GM19372 (cell line): ENCODE measurements around the gene PALM.
"Not testable (repeated sequence)": the region's sequence is repeated elsewhere in the genome, so short reads cannot be mapped to it uniquely, and the experiment has no call there.

ENCODE experiments used
- ATAC-seq: cut with Tn5 transposase; IDR thresholded peaks from one replicate; pipeline ENCODE4 v1.9.1; 2021; ENCODE audit warnings: mild to moderate bottlenecking, low read depth, moderate library complexity; ENCODE audit not compliant: unreplicated experiment

Gene PALM

DNA sequence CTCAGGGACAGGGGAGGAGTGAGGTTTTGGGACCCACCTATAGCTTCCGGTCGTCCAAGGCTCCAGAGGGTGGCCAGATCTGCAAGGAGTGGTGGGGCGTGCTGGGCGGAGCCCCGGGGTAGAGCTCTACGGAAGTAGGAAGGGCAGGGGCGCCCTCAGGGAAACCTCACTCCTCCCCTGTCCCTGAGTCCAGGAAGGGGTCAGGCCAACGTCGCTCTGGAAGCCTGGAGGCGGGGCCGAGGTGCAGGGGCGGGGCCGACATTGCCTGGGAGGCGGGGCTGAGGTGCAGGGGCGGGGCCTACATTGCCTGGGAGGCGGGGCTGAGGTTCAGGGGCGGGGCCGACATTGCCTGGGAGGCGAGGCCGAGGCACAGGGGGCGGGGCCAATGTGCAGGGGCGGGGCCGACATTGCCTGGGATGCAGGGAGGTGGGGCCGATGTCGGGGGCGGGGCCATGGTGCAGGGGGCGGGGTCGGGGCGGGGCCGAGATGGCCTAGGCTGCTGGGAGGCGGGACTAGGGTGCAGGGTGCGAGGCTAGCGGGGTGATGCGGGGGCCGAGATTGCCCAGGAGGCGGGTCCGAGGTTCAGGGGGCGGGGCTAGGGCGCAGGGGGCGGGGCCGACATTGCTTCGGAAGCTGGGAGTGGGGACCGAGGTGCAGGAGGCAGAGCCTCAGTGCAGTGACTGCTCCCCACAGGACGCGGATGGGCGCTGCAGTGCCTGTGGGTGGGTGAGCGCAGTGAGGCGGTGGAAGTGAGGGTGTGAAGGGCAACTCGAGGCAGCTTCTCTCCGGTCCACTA lies 4.9 kb upstream of the PALM start:
- ATAC-seq, result no peak

DNA sequence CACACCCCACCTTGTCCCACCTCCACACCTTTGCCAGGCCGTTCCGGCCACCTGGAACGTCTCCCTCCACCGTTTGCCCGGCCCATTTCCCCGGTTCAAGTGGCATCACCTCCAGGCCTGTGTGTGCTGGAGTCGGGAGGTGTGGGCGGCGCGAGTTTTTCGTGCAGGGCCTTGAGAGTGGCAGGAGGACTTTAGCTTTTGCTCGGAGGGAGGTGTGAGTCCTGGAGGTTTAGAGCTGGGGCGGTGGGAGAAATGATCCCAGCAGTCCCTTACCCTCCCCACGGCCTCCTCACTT lies 4.3 kb upstream of the PALM start:
- no peak for ATAC-seq

DNA sequence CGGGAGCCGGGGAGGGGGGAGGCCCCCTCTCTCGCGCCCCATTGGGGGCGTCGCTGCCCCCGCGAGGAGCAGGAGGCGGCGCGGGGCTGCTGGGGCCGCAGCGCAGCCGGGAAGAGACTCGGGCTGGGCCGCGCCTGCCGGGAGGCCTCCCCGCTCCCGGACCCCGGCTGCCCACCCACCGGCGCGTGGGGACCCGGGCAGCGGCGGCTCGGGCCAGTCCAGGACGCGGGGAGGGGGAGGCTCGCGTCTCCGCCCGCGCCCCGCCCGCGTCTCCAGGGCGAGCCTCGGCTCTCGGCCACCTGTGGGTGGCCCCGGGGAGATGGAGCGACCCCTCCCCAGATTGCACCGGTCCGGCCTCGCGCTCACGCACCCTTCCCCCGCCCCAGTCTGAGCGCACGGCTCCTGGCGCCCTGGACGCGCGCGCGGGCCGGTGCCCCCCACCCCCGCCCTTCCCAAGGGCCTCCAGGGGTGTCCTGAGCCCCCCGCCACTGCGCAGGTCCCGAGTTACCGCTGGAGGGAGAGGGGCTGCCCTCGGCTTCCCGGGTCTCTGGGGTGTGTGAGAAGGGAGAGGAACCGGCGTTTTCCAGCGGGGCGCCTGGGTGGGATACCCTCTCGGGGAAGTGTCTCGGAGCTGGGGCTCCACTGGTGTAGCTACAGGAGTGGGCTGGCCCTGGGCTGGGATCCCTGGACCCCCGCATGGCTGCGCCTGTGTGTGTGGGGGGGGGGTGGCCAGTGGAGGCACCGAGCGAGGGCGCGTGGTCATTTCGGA lies 645 bp downstream of the PALM start:
- no peak for ATAC-seq

DNA sequence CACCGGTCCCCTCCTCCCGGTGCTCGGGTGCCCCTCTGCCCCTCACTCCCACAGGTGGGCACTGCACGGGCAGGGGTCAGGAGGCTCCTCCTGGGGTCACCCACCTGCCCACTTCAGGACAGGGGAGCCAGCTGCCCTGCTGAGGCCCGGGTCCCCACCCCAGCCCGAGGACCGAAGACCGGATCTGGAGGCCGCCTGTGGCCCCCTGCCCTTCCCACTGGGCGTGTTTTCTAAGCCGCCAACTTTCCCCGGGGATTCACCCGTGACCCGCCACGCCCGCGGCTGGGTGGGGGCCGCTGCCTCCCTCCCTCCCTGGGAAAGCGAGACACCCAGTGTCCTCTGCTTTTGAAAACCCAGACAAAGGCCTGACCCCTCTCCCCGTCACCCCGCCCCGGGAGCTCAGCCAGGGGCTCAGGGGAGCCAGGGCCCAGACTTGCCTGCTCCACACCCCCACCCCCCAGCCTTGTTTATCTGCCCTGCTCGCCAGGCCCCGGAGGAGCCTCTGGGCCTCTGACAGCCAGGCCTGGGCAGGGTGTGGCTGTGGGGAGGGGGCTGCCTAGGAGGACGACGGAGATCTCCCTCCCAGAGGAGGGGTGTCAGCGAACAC lies 1.3 kb downstream of the PALM start:
- ATAC-seq, result no peak

DNA sequence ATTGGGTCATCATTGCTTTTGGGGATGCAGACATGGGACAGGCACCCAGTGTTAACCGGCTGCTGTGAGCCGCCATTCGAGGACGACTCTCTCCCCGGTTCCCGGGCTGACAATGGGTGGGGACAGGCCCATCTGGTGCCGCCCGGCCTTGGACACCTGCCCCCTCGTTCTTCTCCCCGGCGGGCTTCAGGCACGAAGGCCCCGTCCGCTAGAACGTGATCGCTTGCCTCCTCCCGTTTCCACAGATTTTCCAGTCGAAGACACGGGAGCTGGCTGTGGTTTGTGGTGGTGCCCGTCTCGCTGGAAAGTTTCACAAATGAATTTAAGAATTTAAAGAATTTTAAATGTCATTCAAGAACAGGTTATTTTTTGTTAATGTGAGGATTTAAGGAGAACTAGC lies 2.0 kb downstream of the PALM start:
- no peak for ATAC-seq

DNA sequence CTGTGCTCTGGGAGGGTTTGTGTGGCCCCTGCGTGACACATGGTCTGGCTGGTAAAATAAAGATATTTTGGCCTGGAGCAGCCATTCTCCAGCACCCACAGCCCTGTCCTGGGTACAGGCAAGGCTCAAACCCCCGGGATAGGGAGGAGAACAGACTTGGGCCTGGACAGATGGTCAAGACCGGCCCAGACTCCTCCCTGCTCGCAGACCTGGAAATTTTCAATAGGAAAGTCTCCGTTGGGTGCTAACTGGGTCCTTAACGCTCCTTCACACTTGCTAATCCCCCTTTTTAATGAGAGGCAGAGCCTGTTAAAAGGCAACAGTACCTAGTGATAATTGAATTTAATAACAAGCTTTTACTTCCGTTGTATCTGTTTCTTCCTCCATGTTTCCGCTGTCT lies 2.5 kb downstream of the PALM start:
- ATAC-seq, result no peak

DNA sequence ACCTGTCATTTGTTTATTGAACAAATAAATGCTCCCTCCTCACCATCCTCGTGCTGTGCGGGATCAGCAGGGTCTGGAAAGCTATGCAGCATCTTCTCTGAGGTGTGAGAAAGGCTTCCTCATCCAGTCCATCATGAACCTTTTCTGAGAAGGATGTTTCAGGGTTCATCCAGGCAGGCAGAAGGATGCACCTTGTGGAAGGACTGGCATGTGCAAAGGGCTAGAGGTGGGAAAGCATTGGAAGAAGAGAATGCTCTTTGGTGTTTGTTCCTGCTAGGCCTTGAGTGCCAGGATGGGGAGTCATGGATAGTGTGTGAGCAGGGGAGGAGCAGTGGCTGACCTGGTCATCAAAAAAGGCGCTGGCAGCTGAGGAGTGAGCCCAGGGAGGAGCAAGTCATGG lies 6.6 kb downstream of the PALM start:
- no peak for ATAC-seq

DNA sequence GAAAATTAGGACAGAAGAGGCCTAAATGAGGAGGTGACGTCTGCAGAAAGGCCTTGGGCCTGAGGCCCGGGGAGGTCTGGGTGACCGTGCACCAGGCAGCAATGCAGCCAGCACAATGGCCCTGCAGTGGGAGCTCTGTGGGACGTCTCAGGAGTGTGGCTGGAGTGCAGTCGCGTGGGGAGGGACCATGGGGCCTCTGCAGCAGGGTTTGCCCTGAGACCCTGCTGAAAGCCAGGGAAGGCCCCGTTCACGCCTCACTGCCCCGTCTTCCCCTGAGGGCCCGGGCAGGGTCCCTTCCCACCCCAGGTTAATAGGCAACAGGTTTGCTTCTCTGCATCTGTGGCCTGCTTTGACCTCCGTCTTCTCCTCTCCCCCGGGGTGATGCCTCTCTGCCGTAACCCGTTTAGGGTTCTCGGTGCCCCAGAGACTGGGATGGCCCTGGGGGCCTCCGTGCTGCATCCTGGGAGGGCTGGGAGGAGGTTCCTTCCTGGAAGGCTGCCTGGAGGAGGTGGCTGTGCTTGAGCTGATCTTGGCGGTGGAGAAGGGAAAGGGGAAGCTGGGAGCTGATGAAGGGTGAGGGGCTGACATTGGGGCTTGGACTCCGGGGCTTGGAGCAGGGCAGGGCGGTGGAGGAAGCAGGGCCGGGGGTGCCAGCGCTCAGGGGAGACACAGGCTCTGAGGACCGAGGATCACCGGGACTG lies 9.7 kb downstream of the PALM start:
- ATAC-seq, result no peak

DNA sequence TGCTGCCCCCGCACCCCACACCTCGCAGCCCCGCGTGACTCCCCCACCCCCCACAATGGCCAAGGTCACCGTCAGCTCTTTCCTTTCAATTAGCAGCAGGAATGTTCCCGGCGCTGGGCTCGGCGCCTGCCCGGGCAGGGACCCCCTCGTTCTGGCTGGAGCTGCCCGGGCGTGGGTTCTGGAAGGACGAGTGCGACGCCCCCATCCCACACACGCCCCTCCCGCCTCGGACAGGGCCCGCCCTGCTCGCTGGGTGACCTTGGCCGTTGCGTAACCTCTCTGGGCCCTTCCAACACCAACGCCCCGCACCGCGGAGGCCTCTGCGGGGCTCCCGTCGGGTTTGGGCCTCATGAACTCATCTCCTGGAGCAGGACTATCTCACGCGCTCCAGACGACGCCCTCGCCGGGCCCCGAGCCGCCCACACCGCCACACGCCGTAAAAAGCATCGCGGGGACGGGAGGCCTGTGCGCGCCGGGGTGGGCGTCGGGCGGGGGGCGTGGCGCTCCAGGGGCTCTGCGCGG lies 10.3 kb downstream of the PALM start:
- ATAC-seq, result no peak

DNA sequence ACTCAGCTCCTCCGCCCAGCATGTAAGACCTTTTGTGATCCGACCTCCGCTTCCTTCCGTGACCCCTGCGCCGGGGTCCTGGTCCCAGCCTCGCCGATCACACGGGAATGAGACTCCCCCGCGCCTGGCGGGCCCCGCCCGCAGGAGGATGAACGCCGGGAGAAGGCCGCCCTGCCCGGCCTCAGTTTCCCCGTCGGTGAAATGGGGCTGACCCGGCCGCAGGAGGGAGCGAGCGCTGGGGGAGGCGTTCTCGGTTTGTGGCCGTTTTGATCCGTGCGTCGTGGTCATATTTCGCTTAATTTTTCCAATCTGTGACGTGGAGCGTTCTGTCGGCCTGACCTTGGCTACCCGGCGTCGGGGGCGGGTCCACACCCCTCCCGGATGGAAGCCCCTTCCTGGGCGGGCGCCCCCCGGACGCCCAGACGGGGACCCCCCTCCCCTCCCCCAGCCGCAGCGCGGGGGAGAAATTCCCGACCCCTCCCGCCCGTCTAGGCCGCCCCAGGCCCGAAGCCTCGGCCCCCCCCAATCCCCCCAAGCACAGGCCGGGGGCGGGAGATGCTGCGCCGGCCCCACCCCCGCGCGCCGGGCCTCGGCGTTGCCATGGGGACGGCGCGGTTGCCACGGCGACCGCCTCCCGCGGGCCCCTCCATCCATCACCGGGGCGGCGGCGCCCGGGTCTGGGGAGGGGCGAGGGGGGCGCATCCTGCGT lies 11.1 kb downstream of the PALM start:
- no peak for ATAC-seq

DNA sequence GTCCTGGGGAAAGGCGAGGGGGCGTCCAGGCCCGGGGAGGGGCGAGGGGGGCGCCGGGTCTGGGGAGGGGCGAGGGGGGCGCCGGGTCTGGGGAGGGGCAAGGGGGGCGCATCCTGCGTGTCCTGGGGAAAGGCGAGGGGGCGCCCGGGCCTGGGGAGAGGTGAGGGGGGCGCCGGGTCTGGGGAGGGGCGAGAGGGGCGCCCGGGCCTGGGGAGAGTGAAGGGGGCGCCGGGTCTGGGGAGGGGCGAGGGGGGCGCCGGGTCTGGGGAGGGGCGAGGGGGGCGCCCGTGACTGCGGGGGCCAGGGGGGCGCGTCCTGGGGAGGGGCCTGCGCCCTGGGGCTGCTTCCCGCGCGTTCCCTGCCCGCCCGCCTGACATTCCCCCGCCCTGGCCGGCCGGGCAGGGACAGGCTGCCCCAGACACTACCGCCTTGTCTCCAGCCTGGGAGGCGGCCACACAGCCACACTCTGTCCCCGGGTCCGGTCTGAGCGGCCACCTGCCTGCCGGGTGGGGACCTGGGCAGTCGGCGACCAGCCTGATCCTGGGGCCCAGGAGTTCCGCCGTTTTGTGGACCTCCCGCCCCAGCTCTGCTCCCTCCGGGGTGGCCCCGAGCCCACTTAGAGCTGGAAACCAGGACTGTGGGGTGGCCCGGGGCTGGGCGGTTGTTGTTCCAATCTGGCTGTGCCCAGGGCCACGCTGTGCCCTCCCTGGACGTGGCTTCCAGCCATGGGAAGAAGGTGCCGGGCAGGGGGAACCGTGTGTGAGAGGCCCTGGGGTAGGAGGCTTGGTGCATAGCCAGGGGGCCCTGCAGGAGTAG lies 11.8 kb downstream of the PALM start:
- no peak for ATAC-seq

DNA sequence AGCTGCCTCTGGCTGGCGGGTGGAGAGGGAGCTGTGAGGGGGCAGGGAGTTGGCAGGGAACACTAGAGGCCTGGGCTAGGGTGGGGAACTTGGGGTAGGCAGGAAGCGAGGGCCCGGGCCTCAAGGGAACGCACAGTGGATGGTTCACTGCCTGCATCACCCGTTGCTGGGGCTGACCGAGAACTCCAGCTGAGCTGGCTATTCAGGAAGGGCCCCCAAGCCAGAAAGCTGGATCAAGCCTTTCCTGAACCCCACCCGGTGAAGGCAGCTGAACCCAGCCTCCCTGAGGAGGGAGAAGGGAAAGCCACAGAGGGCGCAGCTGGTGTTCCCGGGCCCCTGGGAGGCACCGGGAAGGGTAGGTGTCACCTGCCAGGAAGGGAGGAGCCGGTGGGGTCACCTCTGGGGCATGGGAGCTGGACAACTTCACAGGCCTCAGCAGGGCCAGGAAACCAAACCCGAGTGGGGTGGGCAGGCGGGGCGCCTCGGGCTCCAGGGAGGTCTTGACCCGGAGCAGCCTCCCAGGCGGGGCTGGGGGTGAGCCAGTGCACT lies 13.9 kb downstream of the PALM start:
- ATAC-seq, result no peak

DNA sequence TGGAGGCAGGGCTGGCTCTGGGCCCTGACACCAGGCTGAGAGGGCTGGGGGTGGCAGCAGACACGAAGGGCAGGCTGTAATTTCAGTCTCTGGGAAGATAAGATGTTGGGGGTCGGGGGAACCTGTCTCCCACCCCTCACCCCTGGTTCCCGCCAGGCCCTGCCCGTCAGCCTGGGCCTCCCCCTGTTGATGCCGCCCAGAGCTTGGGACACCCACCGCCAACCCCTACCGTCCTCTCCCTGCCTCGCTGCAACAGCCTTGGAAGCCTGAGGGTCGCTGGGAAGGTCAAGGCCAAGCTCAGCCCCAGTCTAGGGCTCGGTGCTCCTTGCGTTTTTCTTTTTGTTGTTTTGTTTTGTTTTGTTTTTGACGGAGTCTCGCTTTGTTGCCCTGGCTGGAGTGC lies 14.5 kb downstream of the PALM start:
- ATAC-seq, result no peak

DNA sequence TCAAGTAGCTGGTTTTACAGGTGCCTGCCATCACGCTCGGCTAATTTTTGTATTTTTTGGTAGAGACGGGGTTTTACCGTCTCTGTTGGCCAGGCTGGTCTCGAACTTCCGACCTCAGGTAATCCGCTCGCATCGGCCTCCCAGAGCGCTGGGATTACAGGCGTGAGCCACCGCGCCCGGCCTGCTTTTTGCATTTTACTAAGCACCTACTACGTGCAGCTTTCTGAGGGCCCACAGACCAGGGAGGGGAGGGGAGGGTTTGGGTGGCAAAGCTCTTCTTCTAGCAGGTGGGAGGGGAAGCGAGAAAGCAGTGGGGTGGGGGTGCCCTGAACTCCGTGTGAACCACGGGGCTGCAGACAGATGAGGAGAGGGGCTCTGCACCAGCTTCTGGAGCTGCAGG lies 15.0 kb downstream of the PALM start:
- ATAC-seq, result no peak

DNA sequence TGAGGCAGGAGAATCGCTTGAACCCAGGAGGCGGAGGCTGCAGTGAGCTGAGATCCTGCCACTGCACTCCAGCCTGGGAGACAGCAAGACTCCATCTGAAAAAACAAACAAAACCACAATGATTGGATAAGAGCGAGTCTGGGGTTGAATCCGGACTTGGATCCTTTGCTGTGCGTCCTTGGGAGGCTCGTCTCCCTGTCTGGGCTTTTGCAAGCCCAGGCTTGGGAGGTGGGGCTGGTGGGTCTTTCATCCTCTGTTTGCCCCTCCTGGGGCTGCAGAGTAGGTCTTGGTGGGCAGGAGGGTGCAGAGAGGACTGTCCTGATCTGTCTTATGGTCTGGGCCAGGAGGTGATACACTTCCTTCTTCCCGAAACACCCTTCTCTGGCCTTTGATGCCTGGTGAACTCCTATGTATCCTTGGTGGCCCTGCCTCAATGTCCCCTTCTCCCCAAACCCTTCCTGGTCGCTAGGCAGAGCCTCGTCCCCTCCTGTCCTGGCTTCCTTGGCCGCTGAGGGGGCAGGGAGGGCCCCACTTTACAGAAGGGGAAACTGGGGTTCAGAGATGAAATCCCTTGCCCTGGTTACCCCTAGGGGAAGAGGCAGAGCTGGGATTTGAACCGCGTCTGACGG lies 16.8 kb downstream of the PALM start:
- ATAC-seq, result no peak

DNA sequence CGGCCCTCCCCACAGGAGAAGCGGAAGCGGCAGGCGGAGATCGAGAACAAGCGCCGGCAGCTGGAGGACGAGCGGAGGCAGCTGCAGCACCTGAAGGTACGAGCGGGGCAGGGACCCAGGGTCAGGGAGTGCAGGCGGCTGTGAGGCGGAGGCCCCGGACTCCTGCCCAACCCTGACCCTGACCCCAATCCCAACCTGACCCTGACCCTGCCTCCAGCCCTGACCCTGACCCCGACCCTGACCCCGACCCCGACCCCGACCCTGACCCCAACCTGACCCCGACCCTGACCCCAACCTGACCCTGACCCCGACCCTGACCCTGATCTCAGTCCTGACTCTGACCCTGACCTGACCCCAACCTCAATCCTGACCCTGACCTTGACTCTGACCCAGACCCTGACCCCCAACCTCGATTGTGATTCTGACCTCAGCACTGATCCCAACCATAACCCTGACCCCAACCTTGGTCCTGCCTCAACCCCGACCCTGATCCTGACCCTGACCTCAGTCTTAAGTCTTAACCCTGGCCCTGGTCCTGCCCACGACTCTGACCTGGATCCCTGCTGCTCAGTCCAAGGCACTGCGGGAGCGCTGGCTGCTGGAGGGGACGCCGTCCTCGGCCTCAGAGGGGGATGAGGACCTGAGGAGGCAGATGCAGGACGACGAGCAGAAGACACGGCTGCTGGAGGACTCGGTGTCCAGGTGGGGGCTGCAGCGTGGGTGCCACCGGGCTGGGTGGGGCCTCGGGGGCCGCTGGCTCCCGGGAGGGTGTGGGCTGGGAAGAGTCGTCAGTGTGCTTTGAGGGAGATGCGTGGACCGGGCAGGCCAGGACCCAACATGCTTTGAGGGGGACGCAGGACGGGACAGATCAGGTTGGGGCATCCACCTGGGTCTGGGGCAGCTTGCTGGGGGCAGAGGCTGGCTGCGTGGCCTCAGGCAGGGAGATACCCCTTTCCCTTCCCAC lies 18.5 kb downstream of the PALM start:
- ATAC-seq, result no peak

DNA sequence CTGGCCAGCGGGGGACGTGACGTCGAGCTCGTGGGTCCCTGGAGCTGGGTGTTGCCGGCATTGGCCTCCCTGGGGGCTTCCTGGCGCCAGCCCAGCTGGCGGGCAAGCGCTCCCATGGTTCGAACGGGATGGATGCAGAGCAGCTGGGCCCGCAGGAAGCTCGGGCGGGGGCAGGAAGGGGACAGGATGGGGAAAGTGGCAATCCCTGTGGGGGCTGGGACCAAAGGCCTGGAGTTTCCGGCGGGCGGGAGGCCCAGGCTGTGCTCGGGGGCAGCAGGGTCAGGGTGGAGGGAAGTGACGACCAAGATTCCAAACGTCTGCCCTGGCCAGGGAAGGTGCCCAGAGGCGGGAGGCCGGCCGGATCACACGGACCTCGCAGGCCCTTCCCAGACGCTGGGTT lies 19.3 kb downstream of the PALM start:
- no peak for ATAC-seq

DNA sequence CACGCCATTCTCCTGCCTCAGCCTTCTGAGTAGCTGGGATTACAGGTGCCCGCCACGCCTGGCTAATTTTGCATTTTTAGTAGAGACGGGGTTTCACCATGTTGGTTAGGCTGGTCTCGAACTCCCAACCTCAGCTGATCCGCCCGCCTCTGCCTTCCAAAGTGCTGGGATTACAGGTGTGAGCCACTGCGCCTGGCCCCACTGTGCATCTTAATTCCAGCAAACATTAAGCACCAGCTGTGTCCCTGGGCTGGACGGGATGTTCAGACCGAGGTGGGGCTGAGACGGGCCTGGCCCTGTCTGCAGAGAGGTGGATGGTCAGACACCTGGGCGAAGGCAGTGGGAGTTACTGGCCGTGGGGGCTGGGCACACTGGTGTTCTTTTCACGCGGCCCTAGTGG lies 20.8 kb downstream of the PALM start:
- ATAC-seq, result not testable (repeated sequence)
